ENCODE results near the gene SNTA1. TPM values are rescaled to one million over a fixed set of nuclear protein-coding genes. Genes with fewer than 3 reads are reported as not detected.

SNTA1 gene
- total and polyA plus RNA-seq, 2 of the 13 experiments (the other 11 are each of a cell fraction or from before 2014, with no cell fraction given): 16.4 to 18.3 TPM

DNA sequence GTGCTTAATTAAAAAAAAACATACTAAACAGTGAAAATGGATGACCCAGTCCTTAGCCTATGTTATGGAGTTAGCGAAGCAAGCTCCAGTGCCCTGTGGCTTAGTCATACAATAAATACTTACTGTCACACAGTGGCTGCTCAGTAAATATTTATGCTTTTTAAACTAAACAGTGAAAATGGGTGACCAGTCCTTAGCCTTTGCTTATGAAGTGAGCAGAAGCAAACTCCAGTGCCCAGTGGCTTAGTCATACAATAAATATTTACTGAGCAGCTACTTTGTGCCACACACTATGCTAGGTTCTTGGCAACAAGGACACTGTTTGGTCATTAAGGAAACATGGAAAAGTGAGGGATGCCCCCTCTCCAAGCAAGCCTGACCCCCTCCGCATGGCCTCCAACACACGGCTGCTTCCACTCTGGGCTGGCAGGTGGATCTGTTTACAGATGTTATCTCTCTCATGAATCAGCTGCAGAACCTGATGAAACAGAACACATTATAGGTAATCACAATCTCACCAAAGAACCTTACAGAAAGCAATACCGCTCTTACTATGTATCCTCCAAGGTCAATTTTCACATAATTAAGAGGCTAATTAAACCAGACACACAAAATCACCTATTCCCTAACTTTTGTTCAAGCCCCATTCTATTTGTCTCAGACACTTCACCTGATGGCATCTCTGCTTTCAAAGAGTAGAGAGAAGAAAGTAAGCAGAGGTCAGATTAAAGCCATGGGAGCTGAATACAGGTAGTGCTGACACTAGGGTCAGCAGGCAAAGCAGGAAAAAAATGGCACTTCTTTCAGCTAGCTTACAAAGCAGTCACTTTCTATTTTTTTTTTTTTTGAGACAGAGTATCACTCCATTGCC lies 69.6 kb downstream of the SNTA1 start (continued):
- TF ChIP-seq GPN1 (CRISPR knock-in tag; IDR thresholded peaks at IDR 0.05; ENCODE audit: borderline replicate concordance): no peak
- TF ChIP-seq, protein P1, sequence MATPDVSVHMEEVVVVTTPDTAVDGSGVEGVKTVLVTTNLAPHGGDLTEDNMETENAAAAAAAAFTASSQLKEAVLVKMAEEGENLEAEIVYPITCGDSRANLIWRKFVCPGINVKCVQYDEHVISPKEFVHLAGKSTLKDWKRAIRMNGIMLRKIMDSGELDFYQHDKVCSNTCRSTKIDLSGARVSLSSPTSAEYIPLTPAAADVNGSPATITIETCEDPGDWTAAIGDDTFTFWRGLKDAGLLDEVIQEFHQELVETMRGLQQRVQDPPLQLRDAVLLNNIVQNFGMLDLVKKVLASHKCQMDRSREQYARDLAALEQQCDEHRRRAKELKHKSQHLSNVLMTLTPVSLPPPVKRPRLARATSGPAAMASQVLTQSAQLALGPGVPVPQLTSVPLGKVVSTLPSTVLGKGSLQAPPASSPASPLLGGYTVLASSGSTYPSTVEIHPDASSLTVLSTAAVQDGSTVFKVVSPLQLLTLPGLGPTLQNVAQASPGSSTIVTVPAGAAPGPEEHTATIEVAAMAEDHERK (CRISPR knock-in tag; IDR thresholded peaks at IDR 0.05; ENCODE audit: low read depth): no peak
- peak; percentile 86; the same call in 1 of the 2 replicates for TF ChIP-seq MBD4 (IDR thresholded peaks at IDR 0.05; ENCODE audit: borderline replicate concordance, low read length)
- TF ChIP-seq MLLT10 (CRISPR knock-in tag; IDR thresholded peaks at IDR 0.05): no peak
- peak; percentile 85 for TF ChIP-seq TFE3 (CRISPR knock-in tag; IDR thresholded peaks at IDR 0.05)
- TF ChIP-seq KMT2A (CRISPR knock-in tag; IDR thresholded peaks at IDR 0.05): peak; percentile 53; the same call in 1 of the 2 replicates
- TF ChIP-seq ASH2L (IDR thresholded peaks at IDR 0.05; ENCODE audit: insufficient read length, low read depth, low read length): peak; percentile 73
- TF ChIP-seq U2AF2 (IDR thresholded peaks at IDR 0.05; ENCODE audit: low read depth, low read length): no peak
- no peak for TF ChIP-seq ZNF235 (CRISPR knock-in tag; IDR thresholded peaks at IDR 0.05; ENCODE audit: borderline replicate concordance)
- no peak for TF ChIP-seq ZNF713 (CRISPR knock-in tag; IDR thresholded peaks at IDR 0.05)
- TF ChIP-seq, protein P2, sequence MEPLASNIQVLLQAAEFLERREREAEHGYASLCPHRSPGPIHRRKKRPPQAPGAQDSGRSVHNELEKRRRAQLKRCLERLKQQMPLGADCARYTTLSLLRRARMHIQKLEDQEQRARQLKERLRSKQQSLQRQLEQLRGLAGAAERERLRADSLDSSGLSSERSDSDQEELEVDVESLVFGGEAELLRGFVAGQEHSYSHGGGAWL (CRISPR knock-in tag; IDR thresholded peaks at IDR 0.05): peak; percentile 77; the same call in 1 of the 2 replicates
- TF ChIP-seq, protein P3, sequence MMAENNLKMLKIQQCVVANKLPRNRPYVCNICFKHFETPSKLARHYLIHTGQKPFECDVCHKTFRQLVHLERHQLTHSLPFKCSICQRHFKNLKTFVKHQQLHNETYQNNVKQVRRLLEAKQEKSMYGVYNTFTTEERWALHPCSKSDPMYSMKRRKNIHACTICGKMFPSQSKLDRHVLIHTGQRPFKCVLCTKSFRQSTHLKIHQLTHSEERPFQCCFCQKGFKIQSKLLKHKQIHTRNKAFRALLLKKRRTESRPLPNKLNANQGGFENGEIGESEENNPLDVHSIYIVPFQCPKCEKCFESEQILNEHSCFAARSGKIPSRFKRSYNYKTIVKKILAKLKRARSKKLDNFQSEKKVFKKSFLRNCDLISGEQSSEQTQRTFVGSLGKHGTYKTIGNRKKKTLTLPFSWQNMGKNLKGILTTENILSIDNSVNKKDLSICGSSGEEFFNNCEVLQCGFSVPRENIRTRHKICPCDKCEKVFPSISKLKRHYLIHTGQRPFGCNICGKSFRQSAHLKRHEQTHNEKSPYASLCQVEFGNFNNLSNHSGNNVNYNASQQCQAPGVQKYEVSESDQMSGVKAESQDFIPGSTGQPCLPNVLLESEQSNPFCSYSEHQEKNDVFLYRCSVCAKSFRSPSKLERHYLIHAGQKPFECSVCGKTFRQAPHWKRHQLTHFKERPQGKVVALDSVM (CRISPR knock-in tag; IDR thresholded peaks at IDR 0.05): peak; percentile 59; the same call in 1 of the 2 replicates
- peak; percentile 98 for TF ChIP-seq NFIC (IDR thresholded peaks at IDR 0.05; ENCODE audit: low read length)
- no peak for TF ChIP-seq ZNF616 (CRISPR knock-in tag; IDR thresholded peaks at IDR 0.05; ENCODE audit: low read depth)
- TF ChIP-seq ZC3H13 (CRISPR knock-in tag; IDR thresholded peaks at IDR 0.05): no peak; the same call in 1 of the 2 replicates
- TF ChIP-seq ZNF710 (CRISPR knock-in tag; IDR thresholded peaks at IDR 0.05; ENCODE audit: borderline replicate concordance): peak; percentile 97; the same call in 1 of the 2 replicates
- TF ChIP-seq TARDBP (CRISPR knock-in tag; IDR thresholded peaks at IDR 0.05): peak; percentile 93
- TF ChIP-seq FOXK2 (IDR thresholded peaks at IDR 0.05): peak; percentile 96
- TF ChIP-seq CHD4 (IDR thresholded peaks at IDR 0.05; ENCODE audit: borderline replicate concordance, low read length): no peak
- peak; percentile 79 for TF ChIP-seq KMT2B (CRISPR knock-in tag; IDR thresholded peaks at IDR 0.05)
- TF ChIP-seq FIP1L1 (IDR thresholded peaks at IDR 0.05; ENCODE audit: borderline replicate concordance, insufficient read depth, low read depth, low read length): no peak
- peak; percentile 70 for TF ChIP-seq SKI (IDR thresholded peaks at IDR 0.05; ENCODE audit: partially characterized antibody)
